MCF 10A (cell line): ENCODE results near the gene ASB12. TPM values are rescaled to one million over a fixed set of nuclear protein-coding genes. Genes with fewer than 3 reads are reported as not detected.

ENCODE experiments used
- BruUV-seq: library from RNA; stranded (reverse); fragments of 400-500 nt; replicated peaks from 2 replicates; lab custom pipeline; 2021; lab: Mats Ljungman, UMichigan
- CTCF ChIA-PET: fragments of 300-600 bp; sonication (Branson Sonifier 250); formaldehyde crosslinking; extraction: SDS; loops from one replicate; lab custom pipeline; 2021; ENCODE audit warnings: antibody characterized with exemption, inconsistent platforms; lab: Yijun Ruan, JAX
- POLR2A ChIA-PET: fragments of 300-600, 350-650 bp; sonication (Branson Sonifier 250); formaldehyde crosslinking; extraction: SDS; loops from one replicate; lab custom pipeline; 2020; ENCODE audit warnings: antibody characterized with exemption, inconsistent platforms; lab: Yijun Ruan, JAX
- DNase-seq: peaks from one replicate; pipeline ENCODE4 v3.0.0-alpha.2; 2018; ENCODE audit not compliant: unreplicated experiment
- H3K27ac Mint-ChIP-seq: one replicate; pipeline ENCODE4 v1.8.0; 2022; ENCODE audit warnings: mild to moderate bottlenecking, low read depth, mixed read lengths; ENCODE audit not compliant: unreplicated experiment
- H3K27me3 Mint-ChIP-seq: one replicate; pipeline ENCODE4 v1.8.0; 2022; ENCODE audit warnings: mixed read lengths; ENCODE audit not compliant: insufficient read depth, unreplicated experiment
- H3K36me3 Mint-ChIP-seq: one replicate; pipeline ENCODE4 v1.8.0; 2022; ENCODE audit warnings: mild to moderate bottlenecking, moderate library complexity, mixed read lengths; ENCODE audit not compliant: insufficient read depth, unreplicated experiment
- H3K4me1 Mint-ChIP-seq: one replicate; pipeline ENCODE4 v1.8.0; 2022; ENCODE audit warnings: mixed read lengths; ENCODE audit not compliant: insufficient read depth, unreplicated experiment
- H3K4me3 Mint-ChIP-seq: one replicate; pipeline ENCODE4 v1.8.0; 2022; ENCODE audit warnings: mild to moderate bottlenecking, moderate library complexity, mixed read lengths; ENCODE audit not compliant: unreplicated experiment
- H3K9me3 Mint-ChIP-seq: one replicate; pipeline ENCODE4 v1.8.0; 2022; ENCODE audit warnings: mixed read lengths; ENCODE audit not compliant: unreplicated experiment
- intact Hi-C: fragments of 100-400 bp; cut with micrococcal nuclease; formaldehyde crosslinking; loops from 2 replicates; pipeline ENCODE4 v1.14.1; 2022
- total RNA-seq: library from RNA; stranded (reverse); gene quantifications from 2 replicates; pipeline ENCODE4 v1.2.3, GENCODE V29; 2022
- TF ChIP-seq, protein P1 (sequence below): fragments of 200-600 bp; IDR thresholded peaks from one replicate; pipeline ENCODE4 v1.8.0; 2022; ENCODE audit warnings: antibody characterized with exemption, mild to moderate bottlenecking; ENCODE audit not compliant: unreplicated experiment

The ASB12 gene
- total RNA-seq, 1 experiment from 2014 or later, result not detected

DNA sequence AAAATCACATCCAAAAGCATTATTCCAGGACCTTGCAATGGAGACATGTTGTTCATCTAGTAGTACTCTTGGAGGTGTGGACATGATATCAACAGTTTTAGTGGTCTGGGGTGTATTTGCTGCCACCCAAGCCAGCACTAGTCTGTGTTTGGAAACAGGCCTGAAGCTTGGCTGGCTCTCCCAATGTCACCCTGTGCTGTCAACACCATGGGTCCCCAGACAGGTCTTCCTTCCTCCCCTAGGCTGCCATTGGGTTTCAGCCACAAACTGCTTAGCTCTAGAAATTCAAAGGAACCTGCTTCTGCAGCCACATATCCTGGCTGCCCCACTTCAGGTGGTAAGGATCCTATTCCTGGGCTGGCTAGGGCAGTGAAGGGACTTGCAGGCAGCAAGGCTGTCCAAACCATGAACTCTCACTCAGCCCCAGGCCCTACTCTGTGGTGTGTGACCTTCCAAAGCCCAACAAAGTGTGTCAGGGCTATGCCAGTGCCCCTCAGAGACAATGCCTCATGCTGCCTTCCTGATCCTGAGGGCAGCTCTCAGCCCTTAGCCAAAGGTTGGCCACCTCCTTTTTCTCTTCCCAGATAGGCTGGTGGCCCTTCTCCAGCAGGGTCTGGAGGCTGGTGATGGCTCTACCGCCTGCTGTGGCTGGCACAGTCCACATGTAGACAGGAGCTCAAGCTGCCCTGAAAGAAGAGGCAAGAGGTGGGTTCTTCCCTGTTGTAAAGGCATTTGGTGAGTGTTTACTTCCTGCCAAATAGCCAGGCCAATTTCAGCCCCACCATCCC lies 43.2 kb downstream of the ASB12 start:
- CTCF ChIA-PET, result interaction anchor here (0.5 kb wide), 1 partner anchor 727 kb away, joined by 3 read pairs; no protein-coding TSS in a partner anchor
- TF ChIP-seq, protein P1, sequence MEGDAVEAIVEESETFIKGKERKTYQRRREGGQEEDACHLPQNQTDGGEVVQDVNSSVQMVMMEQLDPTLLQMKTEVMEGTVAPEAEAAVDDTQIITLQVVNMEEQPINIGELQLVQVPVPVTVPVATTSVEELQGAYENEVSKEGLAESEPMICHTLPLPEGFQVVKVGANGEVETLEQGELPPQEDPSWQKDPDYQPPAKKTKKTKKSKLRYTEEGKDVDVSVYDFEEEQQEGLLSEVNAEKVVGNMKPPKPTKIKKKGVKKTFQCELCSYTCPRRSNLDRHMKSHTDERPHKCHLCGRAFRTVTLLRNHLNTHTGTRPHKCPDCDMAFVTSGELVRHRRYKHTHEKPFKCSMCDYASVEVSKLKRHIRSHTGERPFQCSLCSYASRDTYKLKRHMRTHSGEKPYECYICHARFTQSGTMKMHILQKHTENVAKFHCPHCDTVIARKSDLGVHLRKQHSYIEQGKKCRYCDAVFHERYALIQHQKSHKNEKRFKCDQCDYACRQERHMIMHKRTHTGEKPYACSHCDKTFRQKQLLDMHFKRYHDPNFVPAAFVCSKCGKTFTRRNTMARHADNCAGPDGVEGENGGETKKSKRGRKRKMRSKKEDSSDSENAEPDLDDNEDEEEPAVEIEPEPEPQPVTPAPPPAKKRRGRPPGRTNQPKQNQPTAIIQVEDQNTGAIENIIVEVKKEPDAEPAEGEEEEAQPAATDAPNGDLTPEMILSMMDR, result no peak
- Mint-ChIP-seq H3K4me3 (no peak overlapping the region), H3K9me3 (no peaks in the 10 kb centered on the region), H3K27ac (no peak overlapping the region), H3K4me1 (no peaks in the 10 kb centered on the region), H3K36me3 (peaks cover 12% of the 10 kb centered on the region), H3K27me3 (no peaks in the 10 kb centered on the region)
- intact Hi-C loops, result no loop called here
- no peak for DNase-seq
- BruUV-seq, result no TSS peak
- POLR2A ChIA-PET, result no interaction called here

DNA sequence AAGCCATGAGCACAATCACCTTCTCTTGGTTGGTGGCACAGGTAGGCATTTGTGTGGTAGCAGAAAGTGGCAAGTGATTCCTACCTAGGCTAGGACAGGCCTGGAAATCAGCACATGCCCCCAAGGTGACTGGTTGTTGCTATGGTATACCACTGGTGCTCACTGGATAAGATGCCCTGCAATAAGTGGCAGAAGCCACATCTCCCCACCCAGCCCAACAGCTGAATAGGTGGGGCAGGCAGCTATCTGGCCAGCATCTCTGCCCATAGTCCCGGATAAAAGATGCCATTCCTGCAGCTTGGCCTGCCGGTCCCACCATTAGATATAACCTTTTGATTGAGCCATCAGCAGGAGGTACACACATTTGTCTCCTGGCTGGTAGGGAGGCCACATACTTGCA lies 46.0 kb downstream of the ASB12 start:
- BruUV-seq, result no TSS peak
- TF ChIP-seq, protein P1, result no peak
- Mint-ChIP-seq H3K4me3 (no peak overlapping the region), H3K9me3 (no peaks in the 10 kb centered on the region), H3K4me1 (no peaks in the 10 kb centered on the region), H3K27ac (no peak overlapping the region), H3K36me3 (no peaks in the 10 kb centered on the region), H3K27me3 (no peaks in the 10 kb centered on the region)
- ChIA-PET CTCF (no interaction called here), POLR2A (no interaction called here)
- no peak for DNase-seq
- intact Hi-C loops, result no loop called here

DNA sequence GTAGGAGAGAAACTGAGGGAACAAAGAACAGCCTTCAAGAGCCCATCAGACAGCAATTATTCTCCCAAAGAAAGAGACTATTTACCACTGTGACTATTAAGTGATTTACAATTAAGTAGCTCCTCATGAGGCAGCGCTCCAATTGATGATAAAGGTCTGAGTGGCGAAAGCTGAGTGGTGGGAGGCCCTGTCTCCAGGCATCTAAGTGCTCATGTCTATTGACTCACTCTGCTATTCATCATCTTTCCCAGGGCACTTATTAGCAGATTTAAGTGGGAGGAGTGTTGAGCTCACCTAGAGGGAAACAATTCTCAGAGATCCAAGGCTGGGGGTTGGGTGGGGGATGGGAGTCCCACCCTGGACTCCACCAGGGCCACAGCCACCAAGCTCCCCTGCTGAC lies 48.2 kb downstream of the ASB12 start:
- no peaks in the 10 kb centered on the region for H3K9me3 Mint-ChIP-seq
- intact Hi-C loops, result no loop called here
- no peak for DNase-seq
- H3K36me3 Mint-ChIP-seq, result no peaks in the 10 kb centered on the region
- no peaks in the 10 kb centered on the region for H3K27me3 Mint-ChIP-seq
- CTCF ChIA-PET, result no interaction called here
- TF ChIP-seq, protein P1, result no peak
- H3K4me1 Mint-ChIP-seq, result no peaks in the 10 kb centered on the region
- H3K4me3 Mint-ChIP-seq, result no peak overlapping the region
- POLR2A ChIA-PET, result no interaction called here
- no peak overlapping the region for H3K27ac Mint-ChIP-seq
- BruUV-seq, result no TSS peak

DNA sequence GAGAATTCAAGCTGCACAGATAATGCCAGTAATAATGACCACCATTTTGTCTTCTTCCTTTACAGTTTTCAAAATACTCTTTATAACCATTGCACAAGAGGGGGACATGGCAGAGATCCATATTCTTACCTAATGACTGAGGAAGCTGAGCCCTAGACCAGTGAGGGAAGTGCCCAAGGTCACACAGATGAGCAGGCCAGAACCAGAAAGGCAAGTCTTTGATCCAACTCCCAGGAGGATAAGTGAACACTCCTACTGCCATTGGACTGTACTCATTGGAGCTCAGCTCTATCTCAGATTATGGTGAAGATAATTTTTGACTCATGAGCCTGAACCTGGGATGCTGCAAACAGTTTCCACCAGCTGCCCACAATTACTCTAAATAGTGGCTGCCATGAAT lies 53.5 kb downstream of the ASB12 start:
- Mint-ChIP-seq H3K27me3 (no peaks in the 10 kb centered on the region), H3K4me3 (no peak overlapping the region), H3K9me3 (peaks cover 16% of the 10 kb centered on the region), H3K4me1 (no peaks in the 10 kb centered on the region), H3K36me3 (no peaks in the 10 kb centered on the region), H3K27ac (no peak overlapping the region)
- BruUV-seq, result no TSS peak
- TF ChIP-seq, protein P1, result no peak
- intact Hi-C loops, result no loop called here
- no peak for DNase-seq
- ChIA-PET CTCF (no interaction called here), POLR2A (no interaction called here)

Other genes with a start within 250 kb of the ASB12 start
- 3.5 and 3.9 TPM in 2 replicates for gene AMER1, start 24.9 kb downstream of the ASB12 start, total RNA-seq
- gene MTMR8, start 164.8 kb upstream of the ASB12 start, total RNA-seq, result not detected in 2 replicates